ENCODE measurements around the gene SFXN5.

The SFXN5 gene

DNA sequence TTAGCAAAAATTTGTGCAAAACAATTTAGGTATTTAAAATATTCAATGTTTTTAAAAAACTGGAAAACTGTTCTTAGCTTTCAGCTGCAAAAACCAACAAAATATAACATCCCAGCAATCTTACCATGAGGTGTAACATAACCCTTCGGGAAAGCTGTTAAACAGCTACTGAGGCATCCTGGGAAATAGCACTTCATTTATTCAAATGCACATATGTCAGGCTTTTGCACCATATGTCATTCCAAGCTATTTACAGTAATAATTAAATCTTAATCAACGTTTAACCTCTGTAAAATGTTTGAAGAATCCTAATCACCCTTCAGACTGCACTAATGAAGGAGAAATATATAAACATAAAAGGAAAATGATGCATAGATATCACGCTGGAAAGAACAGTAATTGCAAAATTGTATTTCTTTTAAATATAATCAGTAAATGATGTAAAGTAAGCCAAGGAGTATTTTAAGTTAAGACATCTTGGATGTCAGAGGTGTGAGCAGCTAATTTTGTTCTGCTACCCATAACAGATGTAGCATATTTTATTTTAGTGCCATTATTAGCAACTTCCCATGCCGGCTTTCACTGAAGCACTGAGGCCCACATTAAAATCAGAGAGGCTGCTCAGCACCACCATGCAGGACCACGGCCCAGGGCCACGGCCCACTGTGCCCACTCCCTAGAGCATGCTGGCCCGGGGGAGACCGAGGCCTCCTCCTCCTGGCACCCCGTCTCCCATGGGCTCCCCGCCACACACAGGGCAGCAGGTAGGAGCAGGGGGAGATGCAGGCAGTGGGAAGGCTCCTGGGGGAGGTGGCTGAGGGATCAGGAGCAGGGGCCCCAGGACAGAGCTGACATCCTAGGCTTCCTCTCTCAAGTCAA lies 123.3 kb downstream of the SFXN5 start:
- CTCF ChIA-PET: interaction anchor here (1.1 to 3.5 kb wide), 3 partner anchors 25 to 55 kb away, joined by 3 to 19 read pairs (median 18); no protein-coding TSS in a partner anchor
- no peak for DNase-seq (ENCODE audit: low read depth, low spot score)
- no peak overlapping the region for H3K4me3 ChIP-seq (ENCODE audit: low read depth, low read length)
- POLR2A ChIA-PET: no interaction called here
- TF ChIP-seq CTCF (IDR thresholded peaks at IDR 0.05; ENCODE audit: insufficient read depth, low read length, missing control alignments): no peak

- no peak overlapping the region for H3K4me3 ChIP-seq (ENCODE audit: low read depth, low read length)
- DNase-seq (ENCODE audit: low read depth, low spot score): no peak
- ChIA-PET CTCF (interaction anchor here (1.7 to 3.0 kb wide), 3 partner anchors 27 to 231 kb away, joined by 5 to 14 read pairs (median 6); no protein-coding TSS in a partner anchor), POLR2A (no interaction called here)
- TF ChIP-seq CTCF (IDR thresholded peaks at IDR 0.05; ENCODE audit: insufficient read depth, low read length, missing control alignments): no peak
Observed at GRCh38 chr2:72946466-72946865, 125.0 kb downstream of the SFXN5 start.

DNA sequence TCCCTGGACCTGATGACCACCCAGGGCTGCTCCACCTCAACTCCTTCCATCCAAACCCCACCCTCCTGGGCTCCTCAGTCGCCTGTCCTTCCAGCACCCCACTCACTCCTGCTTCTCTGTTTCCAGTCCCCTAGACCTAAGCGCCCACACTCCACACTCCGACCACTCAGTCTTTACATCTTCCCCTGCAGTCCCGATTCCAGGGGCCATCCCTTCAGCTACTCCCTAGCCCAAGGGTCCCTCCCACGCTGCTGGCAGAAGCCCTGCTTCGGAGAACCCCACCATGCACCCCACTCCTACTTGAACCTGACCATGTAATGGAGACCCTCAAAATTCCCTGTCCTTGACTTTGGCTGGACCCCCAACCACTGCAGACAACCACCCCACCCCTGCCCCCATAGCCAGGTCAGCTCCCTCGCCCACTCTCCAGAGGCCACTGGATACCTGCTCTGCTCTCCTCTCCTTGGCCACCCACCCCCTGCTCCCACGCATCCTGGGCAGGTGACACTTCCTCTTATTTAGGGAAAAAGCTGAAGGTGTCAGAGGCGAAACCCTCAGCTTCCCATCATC lies 126.0 kb downstream of the SFXN5 start:
- POLR2A ChIA-PET: no interaction called here
- no peak for TF ChIP-seq CTCF (IDR thresholded peaks at IDR 0.05; ENCODE audit: insufficient read depth, low read length, missing control alignments)
- DNase-seq (ENCODE audit: low read depth, low spot score): no peak
- CTCF ChIA-PET: interaction anchor here (1.7 to 3.0 kb wide), 3 partner anchors 28 to 232 kb away, joined by 5 to 14 read pairs (median 6); no protein-coding TSS in a partner anchor
- no peak overlapping the region for H3K4me3 ChIP-seq (ENCODE audit: low read depth, low read length)

GRCh38 chr2:72944804-72945449 lies 126.6 kb downstream of the SFXN5 start:
- ChIA-PET CTCF (interaction anchor here (1.1 to 3.0 kb wide), 3 partner anchors 29 to 233 kb away, joined by 3 to 14 read pairs (median 5); no protein-coding TSS in a partner anchor), POLR2A (no interaction called here)
- no peak overlapping the region for H3K4me3 ChIP-seq (ENCODE audit: low read depth, low read length)
- DNase-seq (ENCODE audit: low read depth, low spot score): no peak
- no peak for TF ChIP-seq CTCF (IDR thresholded peaks at IDR 0.05; ENCODE audit: insufficient read depth, low read length, missing control alignments)

GRCh38 chr2:72943540-72944395 lies 127.7 kb downstream of the SFXN5 start:
- ChIA-PET CTCF (interaction anchor here (1.1 to 3.0 kb wide), 3 partner anchors 30 to 234 kb away, joined by 3 to 14 read pairs (median 3); no protein-coding TSS in a partner anchor), POLR2A (no interaction called here)
- H3K4me3 ChIP-seq (ENCODE audit: low read depth, low read length): no peak overlapping the region
- TF ChIP-seq CTCF (IDR thresholded peaks at IDR 0.05; ENCODE audit: insufficient read depth, low read length, missing control alignments): no peak
- DNase-seq (ENCODE audit: low read depth, low spot score): no peak

Data from AG04449 (cell line).